IMR-90 (cell line): ENCODE measurements around the gene ACSS3. TPM values are rescaled to one million over a fixed set of nuclear protein-coding genes. Genes with fewer than 3 reads are reported as not detected.

Source experiments
- ATAC-seq: fragments of 200-7000 bp; cut with Tn5 transposase; 2 replicates; pipeline ENCODE4 v1.9.1; 2020; ENCODE audit warnings: low read depth, mild to moderate bottlenecking, moderate library complexity
- BruUV-seq: library from RNA; stranded (reverse); fragments of 400-500 nt; replicated peaks from 2 replicates; lab custom pipeline; 2021; lab: Mats Ljungman, UMichigan
- CTCF ChIA-PET: fragments of 300-600 bp; formaldehyde crosslinking; extraction: SDS; loops from one replicate; lab custom pipeline; 2021; ENCODE audit warnings: antibody characterized with exemption; lab: Yijun Ruan, JAX
- POLR2A ChIA-PET: fragments of 300-600 bp; sonication (Branson Sonifier 250); formaldehyde crosslinking; loops from one replicate; lab custom pipeline; 2022; ENCODE audit warnings: antibody characterized with exemption; ENCODE audit not compliant: unreplicated experiment; lab: Charles Lee
- DNase-seq: peaks from one replicate; pipeline ENCODE4 v3.0.0; 2013
- H2AFZ ChIP-seq: replicated peaks from 2 replicates; pipeline ENCODE3; 2013; ENCODE audit warnings: low read length, mild to moderate bottlenecking; ENCODE audit not compliant: poor library complexity
- H2AK5ac ChIP-seq: 2 replicates; pipeline ENCODE4 v1.6.1; 2013; ENCODE audit warnings: low read depth, low read length, inconsistent platforms
- H2AK9ac ChIP-seq: replicated peaks from 2 replicates; pipeline ENCODE3; 2013; ENCODE audit warnings: mild to moderate bottlenecking, low read depth, low read length, moderate library complexity; ENCODE audit not compliant: poor library complexity
- H2BK120ac ChIP-seq: 2 replicates; pipeline ENCODE4 v1.6.1; 2013; ENCODE audit warnings: low read depth, low read length, inconsistent platforms
- H2BK15ac ChIP-seq: 3 replicates; pipeline ENCODE4 v1.6.1; 2013; ENCODE audit warnings: low read depth, low read length, inconsistent platforms
- H2BK20ac ChIP-seq: 2 replicates; pipeline ENCODE4 v1.6.1; 2013; ENCODE audit warnings: low read depth, mild to moderate bottlenecking, inconsistent platforms, low read length, moderate library complexity
- H2BK5ac ChIP-seq: 2 replicates; pipeline ENCODE4 v1.6.1; 2013; ENCODE audit warnings: mild to moderate bottlenecking, low read depth, low read length, inconsistent platforms; ENCODE audit not compliant: poor library complexity, severe bottlenecking
- H3K14ac ChIP-seq: replicated peaks from 2 replicates; pipeline ENCODE4 v1.6.1; 2013; ENCODE audit warnings: low read depth, low read length, inconsistent platforms
- H3K18ac ChIP-seq: 2 replicates; pipeline ENCODE4 v1.6.1; 2013; ENCODE audit warnings: low read depth, low read length, control low read depth
- H3K23ac ChIP-seq: 2 replicates; pipeline ENCODE4 v1.6.1; 2013; ENCODE audit warnings: low read depth, low read length, inconsistent platforms
- H3K27ac ChIP-seq: 2 replicates; pipeline ENCODE4 v1.5.1; 2013; ENCODE audit warnings: mild to moderate bottlenecking, control low read depth, low read length; ENCODE audit not compliant: insufficient read depth
- H3K27me3 ChIP-seq: 2 replicates; pipeline ENCODE4 v1.6.1; 2013; ENCODE audit warnings: low read length; ENCODE audit not compliant: control insufficient read depth, insufficient read depth
- H3K36me3 ChIP-seq: 2 replicates; pipeline ENCODE4 v1.6.1; 2013; ENCODE audit warnings: low read length, mixed read lengths; ENCODE audit not compliant: control insufficient read depth, insufficient read depth
- H3K4ac ChIP-seq: 2 replicates; pipeline ENCODE4 v1.6.1; 2013; ENCODE audit warnings: low read depth, low read length, inconsistent platforms
- H3K4me1 ChIP-seq: 2 replicates; pipeline ENCODE4 v1.6.1; 2013; ENCODE audit warnings: low read length, mixed read lengths; ENCODE audit not compliant: control insufficient read depth, insufficient read depth
- H3K4me2 ChIP-seq: 2 replicates; pipeline ENCODE4 v1.6.1; 2013; ENCODE audit warnings: low read depth, mild to moderate bottlenecking, control low read depth, low read length, moderate library complexity
- H3K4me3 ChIP-seq: 2 replicates; pipeline ENCODE4 v1.5.1; 2013; ENCODE audit warnings: low read depth, mild to moderate bottlenecking, control low read depth, low read length, moderate library complexity; ENCODE audit not compliant: insufficient read depth
- H3K56ac ChIP-seq: 2 replicates; pipeline ENCODE4 v1.6.1; 2013; ENCODE audit warnings: low read length, inconsistent platforms; ENCODE audit not compliant: insufficient read depth; ENCODE audit errors: extremely low read depth
- H3K79me1 ChIP-seq, 2 experiments: 2 replicates each; pipeline ENCODE4 v1.6.1; 2013; ENCODE audit warnings: low read length in 2 of 2, inconsistent platforms in 1 of 2, low read depth in 1 of 2
- H3K9ac ChIP-seq: 2 replicates; pipeline ENCODE4 v1.6.1; 2013; ENCODE audit warnings: low read depth, low read length, control low read depth
- H3K9me1 ChIP-seq: 2 replicates; pipeline ENCODE4 v1.6.1; 2013; ENCODE audit warnings: low read length, inconsistent platforms; ENCODE audit not compliant: insufficient read depth
- H3K9me3 ChIP-seq: 2 replicates; pipeline ENCODE4 v1.6.1; 2013; ENCODE audit warnings: low read length; ENCODE audit not compliant: control insufficient read depth, insufficient read depth
- H4K20me1 ChIP-seq: 2 replicates; pipeline ENCODE4 v1.6.1; 2013; ENCODE audit warnings: low read length, inconsistent platforms; ENCODE audit not compliant: insufficient read depth
- H4K5ac ChIP-seq: 2 replicates; pipeline ENCODE4 v1.6.1; 2013; ENCODE audit warnings: mild to moderate bottlenecking, low read depth, low read length, control low read depth
- H4K8ac ChIP-seq, 2 experiments: 2 replicates each; pipeline ENCODE4 v1.6.1; 2013; ENCODE audit warnings: low read depth in 2 of 2, low read length in 2 of 2, control low read depth in 1 of 2, inconsistent platforms in 1 of 2
- H4K91ac ChIP-seq: 2 replicates; pipeline ENCODE4 v1.6.1; 2013; ENCODE audit warnings: low read depth, low read length, inconsistent platforms; ENCODE audit not compliant: insufficient read depth
- BHLHE40 ChIP-seq: fragments of 150-350 bp; IDR thresholded peaks from 2 replicates; pipeline ENCODE4 v1.6.1; 2016; ENCODE audit warnings: mild to moderate bottlenecking, low read depth, low read length
- CEBPB ChIP-seq: IDR thresholded peaks from 2 replicates; pipeline ENCODE4 v1.6.1; 2012; ENCODE audit warnings: low read depth, low read length, improper control_type of control experiment
- CHD1 ChIP-seq: IDR thresholded peaks from 2 replicates; pipeline ENCODE4 v1.6.1; 2012; ENCODE audit warnings: low read depth, low read length, improper control_type of control experiment
- CTCF ChIP-seq: conservative IDR thresholded peaks from 2 replicates; pipeline ENCODE4 v1.5.1; 2012; ENCODE audit warnings: mild to moderate bottlenecking, low read depth, low read length, improper control_type of control experiment
- ELK1 ChIP-seq: fragments of 150-350 bp; IDR thresholded peaks from 2 replicates; pipeline ENCODE4 v1.6.1; 2016; ENCODE audit warnings: low read depth, mild to moderate bottlenecking, low read length, moderate library complexity, borderline replicate concordance
- FOS ChIP-seq: fragments of 150-350 bp; IDR thresholded peaks from 2 replicates; pipeline ENCODE4 v1.6.1; 2016; ENCODE audit warnings: low read depth, low read length
- MAFK ChIP-seq: IDR thresholded peaks from 2 replicates; pipeline ENCODE4 v1.6.1; 2012; ENCODE audit warnings: low read depth, low read length, improper control_type of control experiment
- MAZ ChIP-seq: IDR thresholded peaks from 2 replicates; pipeline ENCODE4 v1.6.1; 2012; ENCODE audit warnings: low read depth, mild to moderate bottlenecking, low read length, improper control_type of control experiment, moderate library complexity, borderline replicate concordance
- MXI1 ChIP-seq: IDR thresholded peaks from 2 replicates; pipeline ENCODE4 v1.6.1; 2012; ENCODE audit warnings: low read depth, mild to moderate bottlenecking, low read length, moderate library complexity, borderline replicate concordance
- NFE2L2 ChIP-seq: fragments of 150-350 bp; IDR thresholded peaks from 2 replicates; pipeline ENCODE4 v1.6.1; 2016; ENCODE audit warnings: low read depth, mild to moderate bottlenecking, low read length
- POLR2A ChIP-seq: IDR thresholded peaks from 2 replicates; pipeline ENCODE4 v1.6.1; 2012; ENCODE audit warnings: mild to moderate bottlenecking, low read depth, low read length
- RAD21 ChIP-seq: IDR thresholded peaks from 2 replicates; pipeline ENCODE4 v1.6.1; 2012; ENCODE audit warnings: low read length, improper control_type of control experiment
- RCOR1 ChIP-seq: IDR thresholded peaks from 2 replicates; pipeline ENCODE4 v1.6.1; 2012; ENCODE audit warnings: mild to moderate bottlenecking, low read length, improper control_type of control experiment; ENCODE audit not compliant: insufficient replicate concordance
- RFX5 ChIP-seq: IDR thresholded peaks from 2 replicates; pipeline ENCODE4 v1.8.0; 2012; ENCODE audit warnings: low read depth, mild to moderate bottlenecking, low read length, moderate library complexity
- SMC3 ChIP-seq: fragments of 150-350 bp; IDR thresholded peaks from 2 replicates; pipeline ENCODE4 v1.6.1; 2016; ENCODE audit warnings: low read depth, mild to moderate bottlenecking, antibody characterized with exemption, low read length, moderate library complexity
- USF2 ChIP-seq: fragments of 150-350 bp; IDR thresholded peaks from 2 replicates; pipeline ENCODE4 v1.6.1; 2017; ENCODE audit warnings: mild to moderate bottlenecking, antibody characterized with exemption, low read length, low read depth
- WGBS, 2 experiments: methylation state at CpG; one replicate each; pipeline versions ENCODE4 v1.1.5 to v1.1.7; 2013; ENCODE audit warnings: missing lambda C conversion rate in 2 of 2; ENCODE audit not compliant: insufficient read length in 1 of 2; ENCODE audit errors: extremely low coverage in 2 of 2; 5-methylcytosine and 5-hydroxymethylcytosine counted together
- dilution Hi-C: fragments of 300-500 bp; cut with HindIII; formaldehyde crosslinking; loops from one replicate; pipeline ENCODE4 v1.14.3; 2018; ENCODE audit warnings: low sequenced_read_pairs; ENCODE audit not compliant: unreplicated experiment
- in situ Hi-C: fragments of 300-500 bp; cut with MboI; formaldehyde crosslinking; loops from 3 replicates; pipeline ENCODE4 v1.14.3; 2019; ENCODE audit warnings: low sequenced_read_pairs, inconsistent platforms, mixed read lengths
- intact Hi-C: fragments of 100-400 bp; cut with micrococcal nuclease; formaldehyde crosslinking; loops from 2 replicates; pipeline ENCODE4 v1.10.0; 2022
- polyA plus RNA-seq, 3 experiments: library from polyadenylated mRNA; depleted of rRNA; stranded (reverse); fragments of >200 nt; gene quantifications; 2 replicates each; pipeline ENCODE4 v1.2.3, GENCODE V29; 2012; ENCODE audit warnings: low replicate concordance in 1 of 3
- total RNA-seq: library from RNA; depleted of rRNA; stranded (reverse); fragments of >200 nt; gene quantifications from 2 replicates; pipeline ENCODE4 v1.2.3, GENCODE V29; 2012

ACSS3 gene
- total and polyA plus RNA-seq, 2 of the 4 experiments (the other 2 are of a cell fraction): 0.84 to 2.0 TPM

- TF ChIP-seq SMC3: no peak
- no peak for TF ChIP-seq RFX5
- TF ChIP-seq CEBPB: no peak
- no peak for TF ChIP-seq BHLHE40
- TF ChIP-seq FOS: no peak
- TF ChIP-seq CHD1: no peak
- TF ChIP-seq MAZ: no peak
- no peak for TF ChIP-seq MAFK
- TF ChIP-seq RCOR1: no peak
- TF ChIP-seq MXI1: no peak
- TF ChIP-seq POLR2A: no peak
- no peak for TF ChIP-seq ELK1
- no peak for TF ChIP-seq NFE2L2
- TF ChIP-seq USF2: no peak
- no peak for TF ChIP-seq RAD21
- TF ChIP-seq CTCF: no peak
- POLR2A ChIA-PET: no interaction called here
- Histone ChIP-seq H3K23ac (no peak overlapping the region), H3K9ac (no peak overlapping the region), H3K4me3 (no peak overlapping the region), H3K27ac (no peak overlapping the region), H3K4me2 (no peak overlapping the region), H4K5ac (no peak overlapping the region), H3K27me3 (no peaks in the 10 kb centered on the region), H4K91ac (no peak overlapping the region), H3K36me3 (no peaks in the 10 kb centered on the region), H2AFZ (no peak overlapping the region), H3K9me3 (no peaks in the 10 kb centered on the region), H3K14ac (no peak overlapping the region), H2BK15ac (no peak overlapping the region), H2AK5ac (no peak overlapping the region), H2BK5ac (no peak overlapping the region), H3K79me1 (no peaks in the 10 kb centered on the region), H4K8ac (no peak overlapping the region), H3K18ac (no peak overlapping the region), H3K4me1 (no peaks in the 10 kb centered on the region), H3K56ac (no peak overlapping the region), H2AK9ac (no peak overlapping the region), H3K9me1 (no peaks in the 10 kb centered on the region), H3K4ac (no peak overlapping the region), H4K20me1 (no peaks in the 10 kb centered on the region), H2BK120ac (no peak overlapping the region), H2BK20ac (no peak overlapping the region)
- ATAC-seq (no peak), DNase-seq (no peak)
- no TSS peak for BruUV-seq
- dilution Hi-C loops: no loop called here
- WGBS, 2 experiments: no CpG with 5 or more reads among the region's 4 CpGs
- CTCF ChIA-PET: no interaction called here
- in situ Hi-C loops: no loop called here
- intact Hi-C loops: no loop called here
Measured at GRCh38 chr12:81086342-81086741, 8.5 kb downstream of the ACSS3 start.
